GM23248 (cell line): ENCODE data around the gene CASP14.

Experiments
- EZH2 ChIP-seq: fragments of 200-600 bp; sonication (generic); IDR thresholded peaks from 2 replicates; pipeline ENCODE4 v1.6.1; 2018; ENCODE audit warnings: antibody characterized with exemption, mild to moderate bottlenecking; ENCODE audit not compliant: insufficient read depth, poor library complexity, severe bottlenecking
- EZH2phosphoT487 ChIP-seq: fragments of 200-600 bp; sonication (generic); IDR thresholded peaks from 2 replicates; pipeline ENCODE4 v1.6.1; 2018; ENCODE audit warnings: antibody characterized with exemption, moderate library complexity, mild to moderate bottlenecking, low read depth; ENCODE audit not compliant: insufficient read depth

GRCh38 chr19:15048128-15048527, 1.2 kb upstream of the CASP14 start:
- TF ChIP-seq EZH2 (no peak), EZH2phosphoT487 (no peak)
